ENCODE measurements around the gene DDC.

GRCh38 chr7:50474382-50475160, 90.6 kb downstream of the DDC start:
- no peak for TF ChIP-seq CTCF (IDR thresholded peaks at IDR 0.05; ENCODE audit: low read depth, low read length, missing input control)
- no peak for TF ChIP-seq JUND (IDR thresholded peaks at IDR 0.05)
- no peak for TF ChIP-seq ATF3 (IDR thresholded peaks at IDR 0.05)
- no peak for TF ChIP-seq GABPA (IDR thresholded peaks at IDR 0.05 in 1 of 2, conservative IDR thresholded peaks at IDR 0.05 in 1 of 2)
